GM18502 (cell line): ENCODE data around the gene PDGFD.

ENCODE experiments used
- ATAC-seq: cut with Tn5 transposase; IDR thresholded peaks from one replicate; pipeline ENCODE4 v1.9.1; 2021; ENCODE audit warnings: mild to moderate bottlenecking; ENCODE audit not compliant: unreplicated experiment, poor library complexity

Gene PDGFD

GRCh38 chr11:104096900-104097299 lies 67.0 kb downstream of the PDGFD start:
- no peak for ATAC-seq

GRCh38 chr11:104095791-104096190 lies 68.2 kb downstream of the PDGFD start:
- ATAC-seq, result no peak

- no peak for ATAC-seq
Observed at GRCh38 chr11:104094576-104094975, 69.4 kb downstream of the PDGFD start.

GRCh38 chr11:104093426-104094280 lies 70.3 kb downstream of the PDGFD start:
- no peak for ATAC-seq

- ATAC-seq, result no peak
Observed at GRCh38 chr11:104092744-104093143, 71.2 kb downstream of the PDGFD start.

- no peak for ATAC-seq
Observed at GRCh38 chr11:104091281-104092096, 72.5 kb downstream of the PDGFD start.

GRCh38 chr11:104090767-104091166 lies 73.2 kb downstream of the PDGFD start:
- no peak for ATAC-seq

GRCh38 chr11:104089481-104089880 lies 74.5 kb downstream of the PDGFD start:
- no peak for ATAC-seq

- ATAC-seq, result no peak
Observed at GRCh38 chr11:104086621-104087020, 77.3 kb downstream of the PDGFD start.

GRCh38 chr11:104078995-104079394 lies 85.0 kb downstream of the PDGFD start:
- ATAC-seq, result no peak

- ATAC-seq, result no peak
Observed at GRCh38 chr11:104078245-104078644, 85.7 kb downstream of the PDGFD start.

GRCh38 chr11:104076455-104076854 lies 87.5 kb downstream of the PDGFD start:
- no peak for ATAC-seq

GRCh38 chr11:104075706-104076105 lies 88.2 kb downstream of the PDGFD start:
- no peak for ATAC-seq

GRCh38 chr11:104075091-104075490 lies 88.9 kb downstream of the PDGFD start:
- ATAC-seq, result no peak

- ATAC-seq, result peak; percentile 97
Observed at GRCh38 chr11:104073950-104074705, 89.8 kb downstream of the PDGFD start.

- no peak for ATAC-seq
Observed at GRCh38 chr11:104067534-104067933, 96.4 kb downstream of the PDGFD start.

GRCh38 chr11:104064034-104064630 lies 99.8 kb downstream of the PDGFD start:
- ATAC-seq, result no peak

GRCh38 chr11:104061853-104062521 lies 102.0 kb downstream of the PDGFD start:
- no peak for ATAC-seq

GRCh38 chr11:104060820-104061219 lies 103.1 kb downstream of the PDGFD start:
- peak; percentile 86 for ATAC-seq
